GM18505 (cell line): ENCODE measurements around the gene ROS1.
"Not testable (repeated sequence)": the region's sequence is repeated elsewhere in the genome, so short reads cannot be mapped to it uniquely, and the experiment has no call there.

Experiments
- ATAC-seq: cut with Tn5 transposase; IDR thresholded peaks from one replicate; pipeline ENCODE4 v1.9.1; 2021; ENCODE audit not compliant: unreplicated experiment
- POLR2A ChIP-seq: IDR thresholded peaks from 4 replicates; pipeline ENCODE4 v1.6.1; 2011; ENCODE audit warnings: borderline replicate concordance; ENCODE audit not compliant: insufficient read depth, insufficient read length; ENCODE audit errors: extremely low read depth

ROS1 gene

DNA sequence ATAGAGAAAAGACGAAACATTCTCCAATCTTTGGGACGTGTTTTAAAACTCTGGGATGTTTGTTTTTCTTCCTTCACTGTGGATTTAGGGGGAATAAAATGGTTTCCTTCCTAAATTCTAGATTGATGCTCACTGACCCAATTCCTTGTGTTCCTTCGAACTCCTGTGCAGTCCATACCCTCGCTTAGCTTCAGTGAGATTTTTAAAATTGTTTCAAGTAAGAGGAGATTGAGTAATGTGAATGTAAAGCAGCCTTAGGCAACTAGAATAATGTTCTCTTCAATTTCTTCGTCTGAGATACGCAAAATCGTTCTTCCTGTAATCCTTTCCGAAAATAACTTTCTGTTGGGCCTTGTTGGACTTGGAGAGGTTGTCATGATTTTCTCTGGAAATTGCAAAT, 162.9 kb downstream of the ROS1 start:
- no peak for TF ChIP-seq POLR2A
- ATAC-seq, result no peak

- TF ChIP-seq POLR2A, result no peak
- no peak for ATAC-seq
Measured at GRCh38 chr6:117253785-117254184, 172.0 kb downstream of the ROS1 start.

DNA sequence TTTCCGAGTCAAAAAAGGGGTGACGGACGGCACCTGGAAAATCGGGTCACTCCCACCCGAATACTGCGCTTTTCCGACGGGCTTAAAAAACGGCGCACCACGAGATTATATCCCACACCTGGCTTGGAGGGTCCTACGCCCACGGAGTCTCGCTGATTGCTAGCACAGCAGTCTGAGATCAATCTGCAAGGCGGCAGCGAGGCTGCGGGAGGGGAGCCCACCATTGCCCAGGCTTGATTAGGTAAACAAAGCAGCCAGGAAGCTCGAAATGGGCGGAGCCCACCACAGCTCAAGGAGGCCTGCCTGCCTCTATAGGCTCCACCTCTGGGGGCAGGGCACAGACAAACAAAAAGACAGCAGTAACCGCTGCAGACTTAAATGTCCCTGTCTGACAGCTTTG, 180.8 kb downstream of the ROS1 start:
- ATAC-seq, result not testable (repeated sequence)

GRCh38 chr6:117244571-117244970, 181.2 kb downstream of the ROS1 start:
- not testable (repeated sequence) for ATAC-seq
